Measurements from ENCODE around the gene CDX2. TPM values are rescaled to one million over a fixed set of nuclear protein-coding genes. Genes with fewer than 3 reads are reported as not detected.

The CDX2 gene
- total RNA-seq, 4 donors from 2014 or later, result 0.56 TPM; not detected in 3

- Histone ChIP-seq H3K4me1 (no peaks in the 10 kb centered on the region), H3K9me3 (no peaks in the 10 kb centered on the region), H3K27ac (no peak overlapping the region), H3K27me3 (peaks cover 65 to 81% (median 71%) of the 10 kb centered on the region in 3 donors), H3K4me3 (no peak overlapping the region), H3K36me3 (no peaks in the 10 kb centered on the region)
- in situ Hi-C loops (cut with MboI; ENCODE audit: low sequenced_read_pairs in 4 of 4) (no loop called here), intact Hi-C loops (cut with DNase I; ENCODE audit: low total_unique reads) (no loop called here)
- no peak for DNase-seq
- ATAC-seq, result no peak
- TF ChIP-seq CTCF (IDR thresholded peaks at IDR 0.05 in 4 of 5, conservative IDR thresholded peaks at IDR 0.05 in 1 of 5), result no peak
- TF ChIP-seq POLR2A (IDR thresholded peaks at IDR 0.05), result no peak
Observed at GRCh38 chr13:27929868-27930267, 39.2 kb downstream of the CDX2 start.

- Histone ChIP-seq H3K36me3 (no peaks in the 10 kb centered on the region), H3K27ac (no peak overlapping the region), H3K9me3 (no peaks in the 10 kb centered on the region), H3K4me3 (no peak overlapping the region), H3K27me3 (peaks cover 73 to 88% (median 79%) of the 10 kb centered on the region in 3 donors), H3K4me1 (no peaks in the 10 kb centered on the region)
- TF ChIP-seq POLR2A (IDR thresholded peaks at IDR 0.05) (no peak), CTCF (IDR thresholded peaks at IDR 0.05 in 4 of 5, conservative IDR thresholded peaks at IDR 0.05 in 1 of 5) (no peak)
- intact Hi-C loops (cut with DNase I; ENCODE audit: low total_unique reads) (no loop called here), in situ Hi-C loops (cut with MboI; ENCODE audit: low sequenced_read_pairs in 4 of 4) (no loop called here)
- no peak for DNase-seq
- no peak for ATAC-seq
Observed at GRCh38 chr13:27928805-27929753, 40.0 kb downstream of the CDX2 start.

GRCh38 chr13:27928353-27928804 is 40.7 kb downstream of the CDX2 start:
- no peaks in the 10 kb centered on the region for H3K36me3 ChIP-seq
- no peak overlapping the region for H3K27ac ChIP-seq
- ATAC-seq, result no peak
- H3K9me3 ChIP-seq, result no peaks in the 10 kb centered on the region
- no peaks in the 10 kb centered on the region for H3K4me1 ChIP-seq
- H3K4me3 ChIP-seq, result no peak overlapping the region
- peaks cover 80 to 90% (median 86%) of the 10 kb centered on the region in 3 donors for H3K27me3 ChIP-seq
- TF ChIP-seq CTCF (IDR thresholded peaks at IDR 0.05 in 4 of 5, conservative IDR thresholded peaks at IDR 0.05 in 1 of 5), result no peak
- TF ChIP-seq POLR2A (IDR thresholded peaks at IDR 0.05), result no peak
- in situ Hi-C loops (cut with MboI; ENCODE audit: low sequenced_read_pairs in 4 of 4), result no loop called here
- DNase-seq, result no peak
- intact Hi-C loops (cut with DNase I; ENCODE audit: low total_unique reads), result no loop called here

- peaks cover 86 to 97% (median 90%) of the 10 kb centered on the region in 3 donors for H3K27me3 ChIP-seq
- no peak overlapping the region for H3K27ac ChIP-seq
- TF ChIP-seq POLR2A (IDR thresholded peaks at IDR 0.05), result no peak
- TF ChIP-seq CTCF (IDR thresholded peaks at IDR 0.05 in 4 of 5, conservative IDR thresholded peaks at IDR 0.05 in 1 of 5), result no peak
- no peak overlapping the region for H3K4me3 ChIP-seq
- DNase-seq (no peak), ATAC-seq (no peak)
- intact Hi-C loops (cut with DNase I; ENCODE audit: low total_unique reads), result no loop called here
- no peaks in the 10 kb centered on the region for H3K36me3 ChIP-seq
- no peaks in the 10 kb centered on the region for H3K9me3 ChIP-seq
- in situ Hi-C loops (cut with MboI; ENCODE audit: low sequenced_read_pairs in 4 of 4), result no loop called here
- H3K4me1 ChIP-seq, result no peaks in the 10 kb centered on the region
Observed at GRCh38 chr13:27927444-27928352, 41.4 kb downstream of the CDX2 start.
